ENCODE results near the gene NAV2. TPM values are rescaled to one million over a fixed set of nuclear protein-coding genes. Genes with fewer than 3 reads are reported as not detected.

NAV2 gene
- total RNA-seq, 1 experiment from 2014 or later = 46.3 TPM

- H3K9me3 ChIP-seq (ENCODE audit: control insufficient read depth, low read depth, low read length) = no peaks in the 10 kb centered on the region
- no peak overlapping the region for H2AFZ ChIP-seq (ENCODE audit: low read length)
- whole genome bisulfite sequencing (ENCODE audit: extremely low coverage, insufficient read length, low lambda C conversion rate) = no CpG with 5 or more reads among the region's 10 CpGs
- DNase-seq = no peak
- H3K56ac ChIP-seq (ENCODE audit: insufficient read length, low read depth, low read length) = no peak overlapping the region
- no peak overlapping the region for H2BK12ac ChIP-seq (ENCODE audit: insufficient read length, low read depth, low read length)
- H2BK15ac ChIP-seq (ENCODE audit: low read depth, low read length) = no peak overlapping the region
- H3T11ph ChIP-seq (ENCODE audit: low read length) = no peak overlapping the region
- no peak overlapping the region for H2BK120ac ChIP-seq (ENCODE audit: low read depth, low read length, poor library complexity, severe bottlenecking)
- H4K91ac ChIP-seq (ENCODE audit: insufficient read length, low read depth, low read length) = no peak overlapping the region
- Mint-ChIP-seq H3K4me1 (peaks cover 91% of the 10 kb centered on the region in 2 experiments), H3K4me3 (peak overlapping the region; percentile 16 to 58; a peak in 4 of 5 replicates), H3K36me3 (ENCODE audit: insufficient read depth in 1 of 3, low read depth in 3 of 3) (peaks cover 11 to 16% (median 12%) of the 10 kb centered on the region in 3 experiments), H3K27me3 (ENCODE audit: low read depth) (no peaks in the 10 kb centered on the region), H3K27ac (peak overlapping the region; percentile 92 to 98 (median 98)), H3K9me3 (no peaks in the 10 kb centered on the region)
- H3K14ac ChIP-seq (ENCODE audit: insufficient read depth, low read length) = no peak overlapping the region
- no peak overlapping the region for H3K4ac ChIP-seq (ENCODE audit: low read depth, low read length)
- H3K27ac ChIP-seq (ENCODE audit: insufficient read length, low read depth, low read length) = peak overlapping the region; percentile 98
- no peaks in the 10 kb centered on the region for H3K27me3 ChIP-seq (ENCODE audit: insufficient read depth, low read length)
- peak overlapping the region; percentile 46 for H3K4me2 ChIP-seq (ENCODE audit: insufficient read depth, insufficient read length, low read length)
- TF ChIP-seq CTCF (conservative IDR thresholded peaks at IDR 0.05) = no peak
- H4K5ac ChIP-seq (ENCODE audit: insufficient read length, low read depth, low read length) = peak overlapping the region; percentile 19
- no peak overlapping the region for H3K18ac ChIP-seq (ENCODE audit: insufficient read length, low read depth, low read length)
- peak overlapping the region; percentile 37 for H3K9ac ChIP-seq (ENCODE audit: extremely low read depth, insufficient read length, low read length)
- peak overlapping the region; percentile 81 for H2BK5ac ChIP-seq (ENCODE audit: insufficient read length, low read length)
- peaks cover 6% of the 10 kb centered on the region for H3K79me2 ChIP-seq (ENCODE audit: insufficient read depth, low read length)
- H2BK20ac ChIP-seq (ENCODE audit: low read depth, low read length, poor library complexity, severe bottlenecking) = no peak overlapping the region
- H3K23ac ChIP-seq (ENCODE audit: insufficient read length, low read depth, low read length) = no peak overlapping the region
- H3K4me1 ChIP-seq (ENCODE audit: insufficient read depth, low read length) = peaks cover 45% of the 10 kb centered on the region
- peaks cover 5% of the 10 kb centered on the region for H3K79me1 ChIP-seq (ENCODE audit: insufficient read depth, low read depth, low read length, poor library complexity, severe bottlenecking)
- no peak overlapping the region for H4K8ac ChIP-seq (replicated peaks; ENCODE audit: insufficient read length, low read depth, low read length)
- H2AK5ac ChIP-seq (ENCODE audit: insufficient read length, low read length) = peak overlapping the region; percentile 5
- no peaks in the 10 kb centered on the region for H4K20me1 ChIP-seq (ENCODE audit: control insufficient read depth, insufficient read depth, insufficient read length)
- peaks cover 2% of the 10 kb centered on the region for H3K23me2 ChIP-seq (ENCODE audit: insufficient read length, low read depth, low read length, poor library complexity, severe bottlenecking)
Measured at GRCh38 chr11:19816040-19816439, 103.4 kb downstream of the NAV2 start.
